Activated CD8-positive, alpha-beta memory T cell treated with anti-CD3 and anti-CD28 coated beads, Interleukin-2, amount 10 ng/mL, durations not matched to agents 7 days and 5 days (primary cell): ENCODE results near the gene ARSG. TPM values are rescaled to one million over a fixed set of nuclear protein-coding genes. Genes with fewer than 3 reads are reported as not detected.
"Not testable (repeated sequence)": the region's sequence is repeated elsewhere in the genome, so short reads cannot be mapped to it uniquely, and the experiment has no call there.

ENCODE experiments used
- ATAC-seq: fragments of 150-1000 bp; cut with Tn5 transposase; one replicate; pipeline ENCODE4 v1.10.0; 2021; ENCODE audit warnings: moderate library complexity
- CTCF ChIA-PET: fragments of 350-600 bp; sonication (Branson Sonifier 250); formaldehyde crosslinking; loops from one replicate; lab custom pipeline; 2021; ENCODE audit warnings: antibody characterized with exemption; lab: Charles Lee
- DNase-seq: peaks from one replicate; pipeline ENCODE4 v3.0.0-alpha.2; 2020
- H3K27ac Mint-ChIP-seq: one replicate; pipeline ENCODE4 v1.8.0; 2021; ENCODE audit warnings: mild to moderate bottlenecking, mixed read lengths
- H3K27me3 Mint-ChIP-seq: one replicate; pipeline ENCODE4 v1.8.0; 2021; ENCODE audit warnings: mixed read lengths
- H3K36me3 Mint-ChIP-seq: one replicate; pipeline ENCODE4 v1.8.0; 2021; ENCODE audit warnings: mild to moderate bottlenecking, mixed read lengths
- H3K4me1 Mint-ChIP-seq: one replicate; pipeline ENCODE4 v1.8.0; 2021; ENCODE audit warnings: mixed read lengths
- H3K4me3 Mint-ChIP-seq: one replicate; pipeline ENCODE4 v1.8.0; 2021; ENCODE audit warnings: mild to moderate bottlenecking, moderate library complexity, mixed read lengths
- H3K9me3 Mint-ChIP-seq: one replicate; pipeline ENCODE4 v1.8.0; 2022; ENCODE audit warnings: low read depth, mixed read lengths
- total RNA-seq, 2 experiments: library from RNA; stranded (reverse); gene quantifications; one replicate each; pipeline ENCODE4 v1.2.3, GENCODE V29; 2021

The ARSG gene
- total RNA-seq, 2 experiments from 2014 or later = 12.5 to 24.6 TPM

GRCh38 chr17:68353111-68353521 lies 61.8 kb downstream of the ARSG start:
- peaks cover 28% of the 10 kb centered on the region for H3K36me3 Mint-ChIP-seq
- CTCF ChIA-PET = interaction anchor here (0.6 to 6.8 kb wide), 5 partner anchors 46 to 86 kb away, joined by 3 to 51 read pairs (median 5); partner anchors contain the start of gene ARSG
- no peaks in the 10 kb centered on the region for H3K27me3 Mint-ChIP-seq
- peak; percentile 44 for DNase-seq
- peak overlapping the region; percentile 82 for H3K27ac Mint-ChIP-seq
- H3K4me1 Mint-ChIP-seq = peaks cover 92% of the 10 kb centered on the region
- no peak overlapping the region for H3K4me3 Mint-ChIP-seq
- H3K9me3 Mint-ChIP-seq = no peaks in the 10 kb centered on the region
- no peak for ATAC-seq

- Mint-ChIP-seq H3K4me1 (peaks cover 91% of the 10 kb centered on the region), H3K27ac (peak overlapping the region; percentile 71), H3K36me3 (peaks cover 28% of the 10 kb centered on the region)
- ATAC-seq, DNase-seq, H3K27me3 Mint-ChIP-seq, H3K9me3 Mint-ChIP-seq, H3K4me3 Mint-ChIP-seq: not testable (repeated sequence)
- CTCF ChIA-PET = interaction anchor here (0.6 to 6.8 kb wide), 9 partner anchors 8 to 111 kb away, joined by 3 to 51 read pairs (median 4); partner anchors contain the start of genes ARSG and SLC16A6
Observed at GRCh38 chr17:68354311-68354710, 63.0 kb downstream of the ARSG start.

GRCh38 chr17:68355108-68355507 lies 63.8 kb downstream of the ARSG start:
- not testable (repeated sequence) for H3K4me3 Mint-ChIP-seq, H3K9me3 Mint-ChIP-seq, ATAC-seq, DNase-seq, H3K27me3 Mint-ChIP-seq
- Mint-ChIP-seq H3K27ac (peak overlapping the region; percentile 71), H3K36me3 (peaks cover 28% of the 10 kb centered on the region), H3K4me1 (peaks cover 87% of the 10 kb centered on the region)
- CTCF ChIA-PET = interaction anchor here (0.7 to 6.8 kb wide), 9 partner anchors 9 to 111 kb away, joined by 3 to 51 read pairs (median 4); partner anchors contain the start of genes ARSG and SLC16A6

- CTCF ChIA-PET = interaction anchor here (0.7 to 6.8 kb wide), 10 partner anchors 11 to 97 kb away, joined by 3 to 51 read pairs (median 6); partner anchors contain the start of genes ARSG and SLC16A6
- H3K36me3 Mint-ChIP-seq = peaks cover 25% of the 10 kb centered on the region
- H3K4me3 Mint-ChIP-seq = peak overlapping the region; percentile 74
- DNase-seq = peak; percentile 92
- peaks cover 79% of the 10 kb centered on the region for H3K4me1 Mint-ChIP-seq
- H3K9me3 Mint-ChIP-seq = no peaks in the 10 kb centered on the region
- ATAC-seq = peak; percentile 90
- H3K27ac Mint-ChIP-seq = peak overlapping the region; percentile 95
- no peaks in the 10 kb centered on the region for H3K27me3 Mint-ChIP-seq
Observed at GRCh38 chr17:68356520-68356919, 65.2 kb downstream of the ARSG start.

- CTCF ChIA-PET = interaction anchor here (0.7 to 6.8 kb wide), 12 partner anchors 11 to 104 kb away, joined by 3 to 51 read pairs (median 5); partner anchors contain the start of genes ARSG and SLC16A6
- Mint-ChIP-seq H3K4me1 (peaks cover 74% of the 10 kb centered on the region), H3K36me3 (peaks cover 25% of the 10 kb centered on the region), H3K4me3 (peak overlapping the region; percentile 74), H3K27ac (peak overlapping the region; percentile 95), H3K27me3 (no peaks in the 10 kb centered on the region), H3K9me3 (no peaks in the 10 kb centered on the region)
- ATAC-seq = peak; percentile 51
- peak; percentile 66 for DNase-seq
Observed at GRCh38 chr17:68356949-68357455, 65.7 kb downstream of the ARSG start.

GRCh38 chr17:68357886-68358285 lies 66.6 kb downstream of the ARSG start:
- Mint-ChIP-seq H3K4me3 (peak overlapping the region; percentile 74), H3K27ac (peak overlapping the region; percentile 95), H3K27me3 (no peaks in the 10 kb centered on the region), H3K4me1 (peaks cover 65% of the 10 kb centered on the region), H3K36me3 (peaks cover 23% of the 10 kb centered on the region), H3K9me3 (no peaks in the 10 kb centered on the region)
- no peak for ATAC-seq
- DNase-seq = no peak
- CTCF ChIA-PET = interaction anchor here (0.8 to 6.8 kb wide), 9 partner anchors 8 to 103 kb away, joined by 3 to 51 read pairs (median 6); no protein-coding TSS in a partner anchor

- no peak for DNase-seq
- Mint-ChIP-seq H3K27ac (no peak overlapping the region), H3K27me3 (no peaks in the 10 kb centered on the region), H3K36me3 (peaks cover 26% of the 10 kb centered on the region), H3K4me3 (no peak overlapping the region), H3K9me3 (no peaks in the 10 kb centered on the region), H3K4me1 (peaks cover 47% of the 10 kb centered on the region)
- ATAC-seq = no peak
- CTCF ChIA-PET = interaction anchor here (1.3 kb wide), 1 partner anchor 39 kb away, joined by 4 read pairs; no protein-coding TSS in a partner anchor
Observed at GRCh38 chr17:68359791-68360535, 68.7 kb downstream of the ARSG start.

- H3K27ac Mint-ChIP-seq = no peak overlapping the region
- peaks cover 2% of the 10 kb centered on the region for H3K4me1 Mint-ChIP-seq
- H3K36me3 Mint-ChIP-seq = peaks cover 22% of the 10 kb centered on the region
- H3K9me3 Mint-ChIP-seq = no peaks in the 10 kb centered on the region
- DNase-seq = no peak
- H3K4me3 Mint-ChIP-seq = no peak overlapping the region
- no peak for ATAC-seq
- CTCF ChIA-PET = interaction anchor here (1.4 kb wide), 1 partner anchor 33 kb away, joined by 5 read pairs; no protein-coding TSS in a partner anchor
- H3K27me3 Mint-ChIP-seq = no peaks in the 10 kb centered on the region
Observed at GRCh38 chr17:68365469-68365868, 74.2 kb downstream of the ARSG start.

- Mint-ChIP-seq H3K36me3 (peaks cover 32% of the 10 kb centered on the region), H3K27ac (no peak overlapping the region), H3K9me3 (no peaks in the 10 kb centered on the region), H3K4me1 (peaks cover 2% of the 10 kb centered on the region), H3K4me3 (no peak overlapping the region), H3K27me3 (no peaks in the 10 kb centered on the region)
- no peak for ATAC-seq
- CTCF ChIA-PET = interaction anchor here (0.8 kb wide), 1 partner anchor 54 kb away, joined by 3 read pairs; no protein-coding TSS in a partner anchor
- no peak for DNase-seq
Observed at GRCh38 chr17:68368387-68368786, 77.1 kb downstream of the ARSG start.

GRCh38 chr17:68375566-68375965 lies 84.3 kb downstream of the ARSG start:
- DNase-seq (no peak), ATAC-seq (no peak)
- Mint-ChIP-seq H3K36me3 (peaks cover 35% of the 10 kb centered on the region), H3K4me3 (no peak overlapping the region), H3K9me3 (no peaks in the 10 kb centered on the region), H3K27ac (no peak overlapping the region), H3K27me3 (no peaks in the 10 kb centered on the region), H3K4me1 (peaks cover under 1% of the 10 kb centered on the region)
- CTCF ChIA-PET = no interaction called here

- H3K27me3 Mint-ChIP-seq, H3K27ac Mint-ChIP-seq, ATAC-seq, H3K4me1 Mint-ChIP-seq, DNase-seq, H3K4me3 Mint-ChIP-seq, H3K9me3 Mint-ChIP-seq: not testable (repeated sequence)
- CTCF ChIA-PET = interaction anchor here (1.0 kb wide), 1 partner anchor 96 kb away, joined by 3 read pairs; no protein-coding TSS in a partner anchor
- peaks cover 37% of the 10 kb centered on the region for H3K36me3 Mint-ChIP-seq
Observed at GRCh38 chr17:68376178-68376577, 84.9 kb downstream of the ARSG start.

- ATAC-seq (no peak), DNase-seq (no peak)
- H3K27me3 Mint-ChIP-seq = no peaks in the 10 kb centered on the region
- no peaks in the 10 kb centered on the region for H3K9me3 Mint-ChIP-seq
- CTCF ChIA-PET = no interaction called here
- H3K27ac Mint-ChIP-seq = no peak overlapping the region
- peaks cover 29% of the 10 kb centered on the region for H3K36me3 Mint-ChIP-seq
- H3K4me1 Mint-ChIP-seq = peaks cover 13% of the 10 kb centered on the region
- H3K4me3 Mint-ChIP-seq = no peak overlapping the region
Observed at GRCh38 chr17:68377771-68378267, 86.5 kb downstream of the ARSG start.
